Esophagus muscularis mucosa (tissue), 4 donors: Measurements from ENCODE around the gene CRHR1. TPM values are rescaled to one million over a fixed set of nuclear protein-coding genes. Genes with fewer than 3 reads are reported as not detected.

Source experiments
- DNase-seq: peaks from one replicate; pipeline ENCODE4 v3.0.0-alpha.2; 2017; ENCODE audit errors: extremely low spot score
- H3K27ac ChIP-seq, 4 donors: fragments of 200-600 bp; sonication (generic); replicated peaks in 1 of 4; 1 replicate in 3 of 4; 2 replicates in 1 of 4; pipeline ENCODE4 v1.5.1; 2016 to 2019; ENCODE audit warnings: mild to moderate bottlenecking in 1 of 4
- H3K27me3 ChIP-seq, 4 donors: fragments of 200-600 bp; sonication (generic); one replicate each; pipeline versions ENCODE4 v1.5.1 to v1.6.0; 2016 to 2019
- H3K36me3 ChIP-seq, 4 donors: fragments of 200-600 bp; sonication (generic); one replicate each; pipeline ENCODE4 v1.5.1; 2016 to 2019
- H3K4me1 ChIP-seq, 4 donors: fragments of 200-600 bp; sonication (generic); one replicate each; pipeline ENCODE4 v1.5.1; 2016 to 2019
- H3K4me3 ChIP-seq, 4 donors: fragments of 200-600 bp; sonication (generic); 1 replicate in 2 of 4; 2 replicates in 2 of 4; pipeline ENCODE4 v1.5.1; 2016 to 2019; ENCODE audit warnings: mild to moderate bottlenecking in 4 of 4, moderate library complexity in 1 of 4
- H3K9me3 ChIP-seq, 4 donors: fragments of 200-600 bp; sonication (generic); 1 replicate in 3 of 4; 2 replicates in 1 of 4; pipeline ENCODE4 v1.5.1; 2016 to 2019
- CTCF ChIP-seq, 3 experiments: fragments of 200-600 bp in 2 of 3; fragments of 450-650 bp in 1 of 3; sonication (generic) in 2 of 3; IDR thresholded peaks; one replicate each; pipeline ENCODE4 v1.5.1; 2017 to 2019; ENCODE audit warnings: antibody characterized with exemption in 3 of 3, mild to moderate bottlenecking in 2 of 3, moderate library complexity in 1 of 3
- EP300 ChIP-seq: sonication (generic); formaldehyde crosslinking; IDR thresholded peaks from one replicate; pipeline ENCODE4 v1.6.1; 2017; ENCODE audit warnings: antibody characterized with exemption
- POLR2A ChIP-seq: fragments of 450-650 bp; IDR thresholded peaks from one replicate; pipeline ENCODE4 v1.6.1; 2017; ENCODE audit warnings: antibody characterized with exemption, moderate library complexity, mild to moderate bottlenecking, low read depth
- POLR2AphosphoS5 ChIP-seq, 2 donors: sonication (generic); formaldehyde crosslinking; IDR thresholded peaks; one replicate each; pipeline ENCODE4 v1.6.1; 2017; ENCODE audit warnings: antibody characterized with exemption in 2 of 2
- WGBS: methylation state at CpG from one replicate; pipeline ENCODE4 v1.1.5; 2018; 5-methylcytosine and 5-hydroxymethylcytosine counted together
- intact Hi-C: fragments of 100-400 bp; cut with DNase I; formaldehyde crosslinking; loops from one replicate; pipeline ENCODE4 v1.15.1; 2023
- total RNA-seq, 4 donors: library from RNA; depleted of rRNA; stranded (reverse); fragments of >200 nt; gene quantifications; one replicate each; pipeline versions ENCODE4 v1.1.0 to v1.2.1, GENCODE V29; 2016

Gene CRHR1
- total RNA-seq, 4 donors from 2014 or later, result 0.50 to 0.52 TPM; not detected in 2

- Histone ChIP-seq H3K4me1 (no peaks in the 10 kb centered on the region), H3K27ac (no peak overlapping the region), H3K9me3 (no peaks in the 10 kb centered on the region), H3K27me3 (peaks cover 0 to 74% (median 0%) of the 10 kb centered on the region in 4 donors), H3K4me3 (no peak overlapping the region), H3K36me3 (no peaks in the 10 kb centered on the region)
- TF ChIP-seq POLR2AphosphoS5 (IDR thresholded peaks at IDR 0.05), result no peak
- no peak for TF ChIP-seq POLR2A
- no peak for TF ChIP-seq CTCF (IDR thresholded peaks at IDR 0.05)
- no peak for TF ChIP-seq EP300
- WGBS, result 90% methylated on average over 22 of the region's 26 CpGs
- DNase-seq, result no peak
- intact Hi-C loops, result no loop called here
Observed at GRCh38 chr17:45834471-45835396, 50.6 kb downstream of the CRHR1 start.

- H3K27ac ChIP-seq, result no peak overlapping the region
- 93% methylated on average over 4 of the region's 5 CpGs for WGBS
- no peak for DNase-seq
- no peaks in the 10 kb centered on the region for H3K36me3 ChIP-seq
- TF ChIP-seq POLR2AphosphoS5 (IDR thresholded peaks at IDR 0.05) (no peak), POLR2A (no peak), CTCF (IDR thresholded peaks at IDR 0.05) (no peak), EP300 (no peak)
- no peak overlapping the region for H3K4me3 ChIP-seq
- intact Hi-C loops, result no loop called here
- no peaks in the 10 kb centered on the region for H3K9me3 ChIP-seq
- H3K27me3 ChIP-seq, result peaks cover 0 to 74% (median 0%) of the 10 kb centered on the region in 4 donors
- no peaks in the 10 kb centered on the region for H3K4me1 ChIP-seq
Observed at GRCh38 chr17:45835481-45835880, 51.4 kb downstream of the CRHR1 start.

- intact Hi-C loops, result no loop called here
- 77% methylated on average over 15 of the region's 20 CpGs for WGBS
- no peaks in the 10 kb centered on the region for H3K4me1 ChIP-seq
- no peak for TF ChIP-seq CTCF (IDR thresholded peaks at IDR 0.05)
- TF ChIP-seq POLR2AphosphoS5 (IDR thresholded peaks at IDR 0.05), result no peak
- H3K27me3 ChIP-seq, result peaks cover 0 to 67% (median 0%) of the 10 kb centered on the region in 4 donors
- no peaks in the 10 kb centered on the region for H3K36me3 ChIP-seq
- H3K4me3 ChIP-seq, result no peak overlapping the region
- DNase-seq, result no peak
- H3K27ac ChIP-seq, result no peak overlapping the region
- H3K9me3 ChIP-seq, result no peaks in the 10 kb centered on the region
Observed at GRCh38 chr17:45836047-45837044, 52.2 kb downstream of the CRHR1 start.

GRCh38 chr17:45837187-45837586 is 53.1 kb downstream of the CRHR1 start:
- DNase-seq, result no peak
- Histone ChIP-seq H3K9me3 (no peaks in the 10 kb centered on the region), H3K4me3 (no peak overlapping the region), H3K27ac (no peak overlapping the region), H3K4me1 (no peaks in the 10 kb centered on the region), H3K27me3 (peaks cover 0 to 67% (median 0%) of the 10 kb centered on the region in 4 donors), H3K36me3 (no peaks in the 10 kb centered on the region)
- intact Hi-C loops, result no loop called here
- no peak for TF ChIP-seq CTCF (IDR thresholded peaks at IDR 0.05)
- TF ChIP-seq POLR2AphosphoS5 (IDR thresholded peaks at IDR 0.05), result no peak
- TF ChIP-seq EP300, result no peak
- TF ChIP-seq POLR2A, result no peak
- WGBS, result 48% methylated on average over 8 of the region's 10 CpGs
